Thoracic aorta (tissue), 2 donors: ENCODE results near the gene DGKB. TPM values are rescaled to one million over a fixed set of nuclear protein-coding genes. Genes with fewer than 3 reads are reported as not detected.

Experiments
- ATAC-seq: fragments of 150-250 bp; one replicate; pipeline ENCODE4 v1.8.0; 2017; ENCODE audit warnings: low read depth; ENCODE audit not compliant: insufficient number of reproducible peaks, low FRiP score
- DNase-seq: peaks from one replicate; pipeline ENCODE4 v3.0.0-alpha.2; 2020; ENCODE audit warnings: low spot score
- H3K27ac ChIP-seq, 2 donors: fragments of 200-600 bp; sonication (generic); 1 replicate in 1 of 2; 2 replicates in 1 of 2; pipeline ENCODE4 v1.5.1; 2016; ENCODE audit warnings: mild to moderate bottlenecking in 2 of 2, moderate library complexity in 2 of 2
- H3K27me3 ChIP-seq: fragments of 200-600 bp; sonication (generic); replicated peaks from 2 replicates; pipeline ENCODE4 v1.6.0; 2016; ENCODE audit warnings: mild to moderate bottlenecking; ENCODE audit not compliant: insufficient read depth
- H3K36me3 ChIP-seq: fragments of 200-600 bp; sonication (generic); one replicate; pipeline ENCODE4 v1.5.1; 2016
- H3K4me1 ChIP-seq, 2 donors: fragments of 200-600 bp; sonication (generic); 1 replicate in 1 of 2; 2 replicates in 1 of 2; pipeline versions ENCODE4 v1.5.1 to v1.6.0; 2016; ENCODE audit warnings: low read depth in 2 of 2, mild to moderate bottlenecking in 1 of 2; ENCODE audit not compliant: control insufficient read depth in 1 of 2
- H3K4me3 ChIP-seq: fragments of 200-600 bp; sonication (generic); 2 replicates; pipeline ENCODE4 v1.5.1; 2016; ENCODE audit warnings: mild to moderate bottlenecking
- H3K9me3 ChIP-seq: fragments of 200-600 bp; sonication (generic); 2 replicates; pipeline ENCODE4 v1.5.1; 2016
- total RNA-seq, 2 donors: library from RNA; depleted of rRNA; stranded (reverse); fragments of >200 nt; gene quantifications; one replicate each; pipeline versions ENCODE4 v1.1.0 to v1.2.3, GENCODE V29; 2016
- TF ChIP-seq, protein P1 (sequence below): fragments of 200-600 bp; sonication (generic); IDR thresholded peaks from one replicate; pipeline ENCODE4 v1.5.1; 2019; ENCODE audit warnings: antibody characterized with exemption

The DGKB gene
- total RNA-seq, 2 donors from 2014 or later, result 0.56 TPM; not detected in 1

DNA sequence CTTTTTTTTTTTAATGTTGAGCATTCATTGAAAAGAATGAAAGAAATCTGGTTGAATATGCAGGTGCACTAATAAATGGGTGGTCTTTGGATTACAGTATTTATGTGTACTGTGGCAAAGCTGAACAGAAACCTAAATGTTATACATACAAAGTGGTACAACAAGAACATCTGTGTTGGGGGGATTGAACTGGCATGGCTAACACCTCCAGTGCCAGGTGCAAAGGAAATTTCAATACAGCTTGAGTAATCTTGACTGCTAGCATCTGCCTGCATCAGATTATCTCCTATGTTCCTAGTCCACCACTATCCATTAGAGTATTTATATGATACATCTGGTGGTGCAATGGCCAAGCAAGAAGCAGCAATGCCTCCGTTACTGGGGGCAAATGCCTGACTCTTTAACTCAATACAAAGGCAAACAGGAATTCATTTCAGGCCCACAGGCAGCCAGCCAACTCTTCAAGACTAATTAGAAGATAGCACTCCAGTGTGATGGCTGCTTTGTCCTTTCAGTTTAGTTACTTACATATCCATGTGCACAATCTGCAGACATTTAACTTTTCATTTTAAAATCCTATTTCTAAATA is 692.6 kb downstream of the DGKB start:
- Histone ChIP-seq H3K4me1 (no peaks in the 10 kb centered on the region), H3K36me3 (no peaks in the 10 kb centered on the region), H3K27me3 (no peaks in the 10 kb centered on the region), H3K9me3 (no peaks in the 10 kb centered on the region), H3K4me3 (no peak overlapping the region), H3K27ac (no peak overlapping the region)
- ATAC-seq, result no peak
- DNase-seq, result no peak
- TF ChIP-seq, protein P1, sequence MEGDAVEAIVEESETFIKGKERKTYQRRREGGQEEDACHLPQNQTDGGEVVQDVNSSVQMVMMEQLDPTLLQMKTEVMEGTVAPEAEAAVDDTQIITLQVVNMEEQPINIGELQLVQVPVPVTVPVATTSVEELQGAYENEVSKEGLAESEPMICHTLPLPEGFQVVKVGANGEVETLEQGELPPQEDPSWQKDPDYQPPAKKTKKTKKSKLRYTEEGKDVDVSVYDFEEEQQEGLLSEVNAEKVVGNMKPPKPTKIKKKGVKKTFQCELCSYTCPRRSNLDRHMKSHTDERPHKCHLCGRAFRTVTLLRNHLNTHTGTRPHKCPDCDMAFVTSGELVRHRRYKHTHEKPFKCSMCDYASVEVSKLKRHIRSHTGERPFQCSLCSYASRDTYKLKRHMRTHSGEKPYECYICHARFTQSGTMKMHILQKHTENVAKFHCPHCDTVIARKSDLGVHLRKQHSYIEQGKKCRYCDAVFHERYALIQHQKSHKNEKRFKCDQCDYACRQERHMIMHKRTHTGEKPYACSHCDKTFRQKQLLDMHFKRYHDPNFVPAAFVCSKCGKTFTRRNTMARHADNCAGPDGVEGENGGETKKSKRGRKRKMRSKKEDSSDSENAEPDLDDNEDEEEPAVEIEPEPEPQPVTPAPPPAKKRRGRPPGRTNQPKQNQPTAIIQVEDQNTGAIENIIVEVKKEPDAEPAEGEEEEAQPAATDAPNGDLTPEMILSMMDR, result no peak

DNA sequence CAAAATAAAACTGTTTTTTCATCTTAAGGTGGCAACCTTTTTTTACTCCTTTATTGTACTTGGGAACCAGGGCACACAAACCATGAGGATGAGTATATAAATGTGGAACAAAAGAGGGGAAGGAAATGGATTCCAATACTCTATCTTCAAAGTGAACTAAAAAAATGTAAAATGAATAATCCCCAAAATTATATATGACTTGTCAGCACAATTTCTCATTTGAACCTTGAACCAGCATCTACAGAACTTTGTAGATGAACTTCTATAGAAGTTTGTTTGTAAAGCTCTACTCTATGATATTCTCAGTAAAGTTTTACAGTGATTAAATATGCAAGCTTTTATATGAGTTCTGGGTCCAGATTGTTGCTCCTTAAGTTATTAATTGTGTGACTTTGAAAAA is 694.8 kb downstream of the DGKB start:
- Histone ChIP-seq H3K27me3 (no peaks in the 10 kb centered on the region), H3K9me3 (no peaks in the 10 kb centered on the region), H3K36me3 (no peaks in the 10 kb centered on the region), H3K4me3 (no peak overlapping the region), H3K27ac (no peak overlapping the region), H3K4me1 (no peaks in the 10 kb centered on the region)
- TF ChIP-seq, protein P1, result no peak
- DNase-seq, result no peak
- no peak for ATAC-seq

DNA sequence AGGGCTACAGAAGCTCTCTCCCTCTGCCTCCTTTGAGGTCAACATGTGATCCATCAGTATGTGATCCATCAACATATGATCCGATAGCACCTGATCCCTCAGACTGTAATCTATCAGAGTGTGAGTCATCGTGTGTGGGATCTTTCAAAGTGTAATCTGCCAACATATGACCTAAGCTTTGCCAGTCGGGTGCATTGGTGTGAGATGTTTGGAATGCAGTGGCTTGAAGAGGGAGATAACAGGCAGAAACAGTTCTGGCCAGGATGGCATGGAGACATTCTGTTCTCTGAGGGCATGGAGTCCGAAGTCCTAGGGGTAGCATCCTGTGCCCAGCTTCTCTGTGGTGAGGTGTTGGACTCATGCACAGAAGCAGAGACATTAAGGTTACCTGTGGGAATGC is 695.4 kb downstream of the DGKB start:
- DNase-seq, result no peak
- TF ChIP-seq, protein P1, result no peak
- Histone ChIP-seq H3K4me1 (no peaks in the 10 kb centered on the region), H3K9me3 (no peaks in the 10 kb centered on the region), H3K27me3 (no peaks in the 10 kb centered on the region), H3K36me3 (no peaks in the 10 kb centered on the region), H3K4me3 (no peak overlapping the region), H3K27ac (no peak overlapping the region)
- ATAC-seq, result no peak

DNA sequence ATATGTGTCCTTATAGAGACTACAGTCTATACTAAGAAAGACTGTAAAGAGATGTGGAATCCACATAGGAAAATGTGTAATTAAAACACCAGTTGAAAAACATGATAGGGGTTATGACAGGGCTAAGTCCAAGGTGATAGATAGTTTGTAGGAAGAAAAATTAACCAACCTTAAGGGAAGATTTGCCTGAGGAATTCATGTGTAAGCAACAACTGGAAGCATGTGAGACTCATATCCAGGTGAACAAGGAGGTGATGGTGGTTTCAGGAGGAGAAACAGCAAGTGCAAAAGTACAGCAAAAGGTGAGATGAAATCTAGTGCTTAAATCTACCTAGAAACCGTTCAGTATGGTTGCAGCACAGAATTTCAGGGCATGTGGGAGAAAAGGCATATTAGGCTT is 696.4 kb downstream of the DGKB start:
- Histone ChIP-seq H3K27me3 (no peaks in the 10 kb centered on the region), H3K36me3 (no peaks in the 10 kb centered on the region), H3K4me1 (no peaks in the 10 kb centered on the region), H3K27ac (no peak overlapping the region), H3K9me3 (no peaks in the 10 kb centered on the region), H3K4me3 (no peak overlapping the region)
- DNase-seq, result no peak
- no peak for ATAC-seq
- TF ChIP-seq, protein P1, result no peak

DNA sequence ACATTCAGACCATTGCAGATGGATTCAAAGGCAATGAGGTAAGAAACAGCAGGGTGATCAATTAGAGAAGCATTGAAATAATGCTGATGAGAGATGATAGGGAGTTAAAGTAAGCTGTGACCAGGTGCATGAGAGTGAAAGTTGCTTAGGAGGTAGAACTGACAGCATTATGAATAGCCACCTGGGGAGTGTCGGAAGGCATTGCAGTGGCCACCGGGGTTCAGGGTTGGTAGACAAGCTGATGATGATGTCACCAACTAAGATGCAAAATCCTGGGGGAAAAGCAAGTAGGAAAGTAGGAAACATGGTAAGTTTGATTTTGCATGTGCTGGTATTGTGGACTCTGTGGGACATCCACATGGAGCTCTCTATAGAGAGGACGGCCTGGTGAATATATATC is 701.2 kb downstream of the DGKB start:
- Histone ChIP-seq H3K36me3 (no peaks in the 10 kb centered on the region), H3K27me3 (no peaks in the 10 kb centered on the region), H3K9me3 (no peaks in the 10 kb centered on the region), H3K4me1 (peaks cover 0 to 6% of the 10 kb centered on the region in 2 donors), H3K27ac (no peak overlapping the region), H3K4me3 (no peak overlapping the region)
- DNase-seq (no peak), ATAC-seq (no peak)
- TF ChIP-seq, protein P1, result no peak
